Epidermal melanocyte (primary cell): ENCODE measurements around the gene KCNJ9.

Experiments
- DNase-seq: peaks from one replicate; pipeline ENCODE4 v3.0.0; 2011; ENCODE audit warnings: low spot score; ENCODE audit not compliant: insufficient read length

Gene KCNJ9

DNA sequence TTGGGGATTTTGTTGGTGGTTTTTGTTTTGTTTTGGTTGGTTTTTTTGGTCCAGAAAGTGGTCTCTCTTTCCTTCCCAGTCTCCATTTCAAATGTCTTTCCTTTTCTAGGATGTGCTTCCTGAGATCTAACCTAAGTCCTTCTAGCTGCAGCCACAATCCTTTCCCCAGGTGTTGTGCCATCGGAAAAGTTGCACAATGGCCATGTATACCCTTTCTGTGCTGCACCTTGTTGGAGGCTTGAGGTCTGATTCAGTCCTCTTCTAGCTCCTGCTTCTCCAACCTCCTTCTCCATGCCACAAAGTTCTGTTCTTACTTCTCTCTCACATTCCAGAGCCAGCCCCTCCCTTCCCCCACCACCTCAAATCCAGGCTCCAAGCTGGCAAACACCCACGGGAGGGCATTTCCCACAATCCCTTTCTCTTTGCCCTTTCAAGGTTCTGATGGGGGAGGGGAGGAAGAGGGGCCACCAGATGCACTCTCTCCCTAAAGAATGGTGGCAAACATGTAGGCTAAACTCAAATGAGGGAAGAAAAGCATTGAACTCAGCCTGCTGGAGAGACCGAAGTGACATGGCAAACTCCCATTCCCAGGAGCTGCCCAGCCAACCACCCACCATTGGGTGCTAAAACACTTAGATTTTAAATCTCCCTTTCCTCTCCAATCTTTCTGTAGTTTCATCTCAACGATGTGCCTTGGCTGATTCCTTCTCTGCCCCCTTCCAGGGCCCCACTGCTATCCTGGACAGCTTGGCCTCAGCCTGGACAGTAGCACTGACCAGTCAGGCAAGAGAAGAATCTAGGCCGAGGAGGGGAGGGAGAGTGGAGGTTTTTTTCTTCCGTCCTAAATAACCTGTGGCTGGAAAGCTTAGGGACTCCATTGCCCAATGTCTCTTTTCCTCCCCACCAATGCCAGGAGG lies 14.3 kb upstream of the KCNJ9 start:
- no peak for DNase-seq

DNA sequence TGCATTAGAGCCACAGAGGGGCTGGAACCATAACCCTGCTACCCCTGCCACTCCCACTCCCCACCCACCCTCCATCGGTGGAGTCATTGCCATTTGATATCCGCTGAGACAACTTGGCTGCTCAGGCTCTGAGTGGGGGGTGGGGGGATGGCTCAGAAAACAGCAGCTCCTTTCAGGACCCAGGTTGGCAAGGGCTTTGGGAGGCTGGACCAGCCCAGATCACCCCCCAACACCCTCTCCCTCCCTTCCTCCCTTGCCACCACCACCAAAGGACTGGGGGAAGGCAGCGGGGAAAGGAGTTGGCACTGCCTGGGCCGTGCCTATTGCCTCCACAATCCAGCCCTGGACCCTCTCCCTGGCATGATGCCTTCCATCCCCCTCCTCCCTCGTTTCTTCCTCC lies 13.1 kb upstream of the KCNJ9 start:
- no peak for DNase-seq

DNA sequence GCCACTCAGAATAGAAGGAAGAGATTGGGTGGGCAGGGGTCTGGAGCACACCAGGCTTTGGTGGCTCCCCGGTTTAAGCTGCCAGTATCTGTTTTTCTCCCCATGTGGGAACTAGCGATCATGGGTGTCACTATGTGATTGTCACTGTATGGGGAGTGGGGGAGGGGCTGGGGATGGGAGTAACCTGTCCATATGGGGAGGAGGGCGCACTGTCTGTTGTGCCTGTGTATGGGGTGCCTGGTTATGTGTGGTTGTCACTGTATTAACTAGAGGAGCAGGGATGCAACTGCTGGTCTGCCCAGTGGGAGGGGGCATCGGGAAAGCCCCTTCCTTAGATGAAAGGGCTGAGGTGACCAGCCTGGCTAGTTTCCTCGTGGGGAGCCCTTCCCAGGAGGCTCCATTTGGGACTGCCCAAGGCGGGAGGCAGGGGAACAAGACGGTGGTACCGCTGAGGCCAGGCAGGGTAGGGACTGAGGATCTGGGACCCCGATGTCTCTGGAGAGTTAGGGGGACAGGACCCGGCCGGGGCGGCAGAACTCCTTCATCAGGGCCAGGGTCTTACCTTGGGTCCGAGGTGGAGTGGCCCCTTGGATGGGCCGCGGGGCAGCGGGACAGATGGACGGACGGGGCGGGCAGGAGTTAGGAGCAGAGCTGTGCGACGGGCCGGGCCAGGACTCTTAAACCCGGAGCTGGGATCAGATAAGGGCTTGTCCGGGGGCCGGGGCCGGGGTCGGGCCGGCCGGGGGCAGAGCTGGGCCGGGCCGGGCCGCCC lies 11.7 kb upstream of the KCNJ9 start, which contains the start of gene KCNJ10:
KCNJ10 (minus strand) TSS at position 701 of the 772 bp plus-strand sequence. CDS start 27,628 bp downstream, outside the sequence.
- no peak for DNase-seq

DNA sequence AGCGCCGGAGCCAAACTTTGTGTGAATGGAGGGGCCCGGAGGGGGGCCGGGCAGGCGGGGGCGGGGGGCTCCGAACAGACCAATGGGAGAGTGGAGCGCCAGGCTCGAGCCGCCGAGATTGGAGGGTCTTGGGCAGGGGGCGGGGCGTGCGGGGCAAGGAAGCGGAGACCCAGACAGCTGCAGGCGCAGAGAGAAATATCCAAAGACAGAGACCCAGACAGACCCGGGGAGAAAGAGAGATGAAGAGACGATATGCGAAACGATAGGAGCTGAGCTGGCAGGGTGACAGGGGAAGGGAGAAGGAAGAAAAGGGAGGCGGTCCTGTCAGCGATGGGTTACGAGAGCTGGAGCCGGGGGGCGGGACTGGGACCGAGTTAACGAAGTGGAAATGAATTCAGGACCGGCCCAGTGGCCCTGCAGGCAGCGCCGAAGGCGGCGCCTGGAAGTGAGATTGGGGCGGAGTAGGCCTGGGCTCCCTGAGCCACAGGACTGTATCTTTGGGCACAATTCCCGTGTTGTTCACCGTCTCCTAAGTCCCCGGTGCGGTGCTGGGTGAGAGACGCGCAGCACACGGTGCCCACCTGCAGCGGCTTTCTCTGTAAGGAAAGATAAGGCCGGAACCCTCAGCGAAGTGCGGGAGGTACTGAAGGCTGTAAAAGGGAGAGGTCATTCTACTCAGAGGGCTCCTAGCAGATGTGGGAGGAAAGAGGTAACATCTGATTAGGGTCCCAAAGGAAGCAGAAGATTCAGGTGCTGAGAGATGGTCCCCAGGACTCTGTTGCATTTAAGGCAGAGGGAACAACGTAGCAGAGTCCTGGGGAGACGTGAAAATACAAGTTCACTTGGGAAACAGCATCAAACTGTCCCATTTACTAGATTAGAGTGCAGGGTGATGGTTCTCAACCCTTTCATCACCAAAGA lies 10.8 kb upstream of the KCNJ9 start:
- peak; percentile 52 for DNase-seq

DNA sequence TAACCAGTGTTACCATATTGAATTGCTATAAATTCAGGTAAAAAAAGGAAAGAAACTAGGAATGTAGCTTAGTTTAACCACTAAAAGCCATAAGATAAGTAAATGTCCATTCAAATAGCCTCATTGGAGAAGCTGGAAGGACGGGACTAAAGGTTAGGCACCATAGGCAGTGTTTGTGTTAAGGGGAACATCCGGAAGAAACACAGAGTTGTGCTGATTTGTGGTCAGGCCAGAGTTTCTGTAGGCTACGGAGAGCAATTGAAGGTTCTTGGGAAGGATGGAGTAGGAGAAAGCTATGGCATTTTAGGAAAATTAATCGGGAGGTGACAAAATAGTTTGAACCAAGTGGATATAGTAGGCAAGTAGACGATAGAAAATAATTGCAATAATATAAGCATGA lies 10.0 kb upstream of the KCNJ9 start:
- DNase-seq: no peak

DNA sequence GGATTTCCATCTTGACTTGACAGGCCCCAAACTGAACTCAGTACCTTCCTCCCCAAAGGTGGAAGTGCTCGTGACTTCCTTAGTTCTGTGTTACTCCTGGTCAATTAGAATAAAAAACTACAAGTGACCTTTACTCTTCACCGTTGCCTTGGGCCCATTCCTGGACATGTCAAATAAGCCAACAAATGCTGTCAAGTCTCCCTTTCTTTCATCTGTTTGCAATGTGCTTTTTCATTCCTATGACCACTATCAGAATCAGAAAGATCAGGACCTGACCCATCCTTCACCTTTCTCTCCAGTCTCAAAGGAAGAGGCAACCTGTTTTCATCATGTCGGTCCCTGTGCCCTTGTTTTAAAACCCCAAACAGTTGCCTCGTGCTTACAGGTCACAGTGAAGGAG lies 6.5 kb upstream of the KCNJ9 start:
- DNase-seq: no peak

DNA sequence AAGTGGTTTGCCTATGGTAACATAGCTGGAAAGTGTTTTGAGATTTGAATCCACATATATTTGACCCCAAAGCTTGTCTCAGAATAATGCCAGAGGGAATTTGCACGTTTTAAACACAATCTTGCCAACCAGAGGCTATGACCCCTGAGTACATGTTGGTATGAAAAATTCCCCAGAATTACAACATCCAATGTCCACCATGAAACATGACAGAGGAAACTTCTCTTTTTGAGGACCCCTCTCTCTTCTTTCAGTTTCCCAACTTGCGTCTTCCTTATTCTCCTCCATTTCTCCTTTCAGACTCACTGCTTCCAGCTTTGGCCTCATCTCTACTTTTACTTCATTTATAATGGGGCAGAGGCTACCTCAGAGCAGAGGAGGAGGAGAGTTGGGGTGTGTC lies 5.5 kb upstream of the KCNJ9 start:
- no peak for DNase-seq

DNA sequence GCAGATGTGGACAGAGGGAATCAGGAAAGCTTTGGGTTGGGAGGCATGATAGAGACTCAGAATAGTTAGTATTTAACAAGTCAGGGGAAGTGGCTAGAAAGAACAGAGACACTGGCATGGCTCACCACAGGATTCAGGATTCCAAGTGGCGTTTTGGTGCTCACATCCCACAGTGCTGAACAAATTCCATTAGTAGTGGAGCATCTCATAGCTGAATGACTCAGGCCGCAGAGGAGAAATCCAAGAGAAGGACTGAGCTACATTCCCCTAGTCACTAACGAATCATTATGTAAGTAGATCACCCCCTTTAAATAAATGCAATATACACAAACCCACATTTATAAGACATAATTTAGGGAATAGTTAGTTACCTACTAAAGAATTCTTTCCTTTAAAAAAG lies 5.0 kb upstream of the KCNJ9 start:
- no peak for DNase-seq

DNA sequence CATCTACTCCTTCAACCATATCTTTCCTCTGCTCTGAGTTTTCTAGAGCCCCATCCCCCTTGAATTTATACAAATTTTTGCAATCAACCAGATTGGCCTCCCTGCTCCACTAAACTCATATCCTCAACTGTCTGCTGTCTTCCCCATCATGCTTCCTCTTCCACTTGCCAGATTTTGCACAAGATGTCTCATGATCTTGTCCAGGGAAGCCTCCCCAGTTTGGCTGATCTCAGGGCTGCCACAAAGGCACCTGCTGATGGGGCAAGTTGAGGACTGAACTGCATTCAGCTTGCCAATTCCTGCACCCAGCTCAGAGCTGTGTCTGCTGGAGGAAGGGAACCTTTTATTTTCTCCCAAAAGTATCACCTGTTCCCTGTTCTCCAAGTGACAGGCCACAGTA lies 3.9 kb upstream of the KCNJ9 start:
- no peak for DNase-seq

DNA sequence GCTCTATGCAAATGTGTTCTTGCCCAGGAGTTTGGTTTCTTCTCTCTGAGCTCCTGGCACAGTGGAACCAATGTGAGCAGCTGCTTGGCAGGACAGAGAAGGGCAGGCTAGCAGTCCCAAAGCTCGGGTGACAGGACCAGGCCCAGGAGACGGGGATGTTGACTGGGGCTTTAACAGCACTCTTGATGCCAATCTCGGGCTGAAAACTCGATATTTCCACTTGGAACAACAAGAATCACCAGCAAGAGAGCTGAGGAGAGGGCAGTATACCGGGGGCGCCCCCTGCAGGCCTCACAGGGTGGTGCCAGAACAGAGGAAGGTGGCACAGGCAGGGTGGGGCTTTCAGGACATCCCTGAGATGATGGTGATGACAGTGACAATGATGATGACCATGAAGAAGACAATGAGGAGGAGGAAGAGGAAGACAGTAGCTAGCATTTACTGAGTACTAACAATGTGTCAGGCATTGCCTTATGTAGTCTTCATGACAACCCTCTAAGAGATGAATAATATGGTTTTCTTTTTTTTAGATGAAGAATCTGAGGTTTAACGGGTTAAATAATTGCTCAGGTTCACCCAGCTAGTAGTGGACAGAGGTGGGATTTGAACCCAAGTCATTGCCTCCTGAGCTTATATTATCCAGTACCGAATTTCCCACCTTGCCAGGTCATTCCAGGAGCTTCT lies 2.7 kb upstream of the KCNJ9 start:
- DNase-seq: peak; percentile 60

DNA sequence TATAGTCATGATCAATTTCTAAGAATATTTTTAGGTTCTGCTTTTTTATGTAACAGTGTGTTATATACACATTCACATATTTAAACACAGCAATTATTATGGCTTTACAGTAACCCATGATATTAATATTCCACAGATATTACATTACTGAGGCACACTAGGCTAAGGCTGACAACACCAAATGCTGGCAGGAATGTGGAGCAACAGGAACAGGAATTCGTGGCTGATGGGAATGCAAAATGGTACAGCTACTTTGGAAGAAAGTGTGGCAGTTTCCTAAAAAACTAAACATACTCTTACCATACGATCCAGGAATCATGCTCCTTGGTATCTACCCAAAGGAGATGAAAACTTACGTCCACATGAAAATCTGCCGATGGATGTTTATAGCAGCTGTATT lies 1.9 kb upstream of the KCNJ9 start:
- DNase-seq: no peak

DNA sequence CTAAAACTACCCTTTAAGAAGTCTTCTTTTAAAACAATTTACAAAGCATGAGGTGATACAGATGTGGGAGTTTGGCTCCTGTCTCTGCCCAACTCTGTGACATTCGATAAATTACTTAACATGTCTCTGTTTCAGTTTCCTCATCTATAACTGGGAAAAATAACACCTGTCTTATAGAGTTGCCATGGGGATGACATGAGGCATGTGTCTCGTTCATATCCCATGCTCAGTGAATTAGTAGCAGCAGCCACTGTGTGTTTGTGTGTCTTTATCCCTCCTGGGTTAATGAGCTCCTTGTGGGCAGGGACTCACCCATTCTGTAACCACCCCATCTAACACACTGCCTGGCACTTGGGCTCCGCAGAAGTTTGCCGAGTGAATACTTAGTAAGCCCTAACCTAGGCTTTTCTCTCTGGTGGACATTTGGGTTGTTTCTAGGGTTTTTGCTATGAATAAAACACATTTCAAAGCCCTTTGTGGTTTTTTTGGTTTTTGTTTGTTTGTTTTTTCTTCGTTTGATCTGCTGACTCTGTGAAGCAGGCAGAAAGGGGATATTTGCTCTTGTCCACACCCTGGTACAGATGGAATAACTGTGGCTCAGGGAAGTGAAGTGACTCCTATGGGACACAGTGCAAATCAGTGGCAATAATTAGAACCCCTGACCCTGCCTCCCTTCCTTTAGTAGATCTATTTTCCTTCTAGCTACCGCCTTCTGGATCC lies 797 bp upstream of the KCNJ9 start:
- no peak for DNase-seq

DNA sequence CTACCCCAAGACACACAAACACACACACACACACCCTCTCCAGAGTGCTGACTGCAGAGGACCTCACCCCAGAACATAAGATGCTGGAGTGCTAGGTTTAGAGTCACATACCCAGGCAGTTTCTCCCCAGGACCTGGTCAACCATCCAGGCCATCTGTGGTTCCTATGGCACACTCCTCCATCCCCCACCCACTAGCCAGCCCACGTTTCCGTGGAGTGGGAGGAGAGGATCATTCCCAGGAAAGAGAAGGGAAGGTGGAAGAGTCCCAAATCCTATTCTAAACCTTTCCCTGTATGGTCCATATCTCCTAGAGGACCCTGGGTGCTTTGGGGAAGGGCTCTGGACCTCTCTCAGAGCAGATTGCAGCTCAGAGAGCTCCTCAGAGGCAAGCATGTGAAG lies 1.1 kb downstream of the KCNJ9 start:
- no peak for DNase-seq

DNA sequence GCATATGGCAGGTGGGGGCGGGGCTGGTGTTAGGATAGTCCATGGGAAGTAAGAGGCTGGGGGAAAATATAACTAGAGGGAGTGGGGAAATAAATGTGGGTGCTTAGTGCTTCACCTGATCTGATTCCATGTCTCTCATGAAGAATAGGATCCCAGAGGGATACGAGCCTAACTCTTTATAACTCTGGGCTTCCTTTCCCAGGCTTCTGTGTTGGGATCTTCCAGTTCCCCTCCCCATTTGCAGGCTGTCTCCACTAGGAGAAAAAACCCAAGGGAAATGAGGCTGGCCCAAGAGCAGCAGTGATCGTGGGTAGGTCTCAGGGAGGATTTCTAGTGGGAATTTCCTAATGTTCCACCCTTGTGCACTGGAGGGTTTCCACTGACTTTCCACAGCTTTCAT lies 1.6 kb downstream of the KCNJ9 start:
- DNase-seq: no peak

DNA sequence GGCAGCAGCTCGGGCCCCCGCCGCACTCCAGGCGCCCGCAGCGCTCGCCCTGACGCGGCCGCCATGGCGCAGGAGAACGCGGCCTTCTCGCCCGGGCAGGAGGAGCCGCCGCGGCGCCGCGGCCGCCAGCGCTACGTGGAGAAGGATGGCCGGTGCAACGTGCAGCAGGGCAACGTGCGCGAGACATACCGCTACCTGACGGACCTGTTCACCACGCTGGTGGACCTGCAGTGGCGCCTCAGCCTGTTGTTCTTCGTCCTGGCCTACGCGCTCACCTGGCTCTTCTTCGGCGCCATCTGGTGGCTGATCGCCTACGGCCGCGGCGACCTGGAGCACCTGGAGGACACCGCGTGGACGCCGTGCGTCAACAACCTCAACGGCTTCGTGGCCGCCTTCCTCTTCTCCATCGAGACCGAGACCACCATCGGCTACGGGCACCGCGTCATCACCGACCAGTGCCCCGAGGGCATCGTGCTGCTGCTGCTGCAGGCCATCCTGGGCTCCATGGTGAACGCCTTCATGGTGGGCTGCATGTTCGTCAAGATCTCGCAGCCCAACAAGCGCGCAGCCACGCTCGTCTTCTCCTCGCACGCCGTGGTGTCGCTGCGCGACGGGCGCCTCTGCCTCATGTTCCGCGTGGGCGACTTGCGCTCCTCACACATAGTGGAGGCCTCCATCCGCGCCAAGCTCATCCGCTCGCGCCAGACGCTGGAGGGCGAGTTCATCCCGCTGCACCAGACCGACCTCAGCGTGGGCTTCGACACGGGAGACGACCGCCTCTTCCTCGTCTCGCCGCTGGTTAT lies 2.8 kb downstream of the KCNJ9 start:
- DNase-seq: no peak

DNA sequence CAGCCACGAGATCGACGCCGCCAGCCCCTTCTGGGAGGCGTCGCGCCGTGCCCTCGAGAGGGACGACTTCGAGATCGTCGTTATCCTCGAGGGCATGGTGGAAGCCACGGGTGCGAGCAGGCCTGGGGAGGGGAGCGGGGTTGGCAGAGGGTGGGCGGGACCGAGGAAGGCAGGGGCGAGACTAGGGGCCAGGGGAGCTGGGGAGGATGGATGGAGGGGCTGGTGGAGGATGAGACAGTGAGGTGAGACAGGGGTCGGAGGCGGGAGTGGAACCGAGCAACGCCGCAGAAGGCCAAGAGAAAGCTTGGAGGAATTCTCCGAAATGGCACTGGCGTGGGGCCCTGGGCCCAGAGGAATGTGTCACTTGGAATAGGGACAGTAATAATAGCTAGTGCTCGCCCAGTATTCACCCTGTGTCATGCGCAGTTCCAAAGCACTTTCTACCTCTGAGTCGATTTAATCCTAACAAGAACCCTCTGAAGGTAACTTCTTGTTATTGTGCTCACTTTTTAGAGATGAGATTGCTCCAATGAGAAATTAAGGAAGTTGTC lies 3.5 kb downstream of the KCNJ9 start:
- DNase-seq: no peak

DNA sequence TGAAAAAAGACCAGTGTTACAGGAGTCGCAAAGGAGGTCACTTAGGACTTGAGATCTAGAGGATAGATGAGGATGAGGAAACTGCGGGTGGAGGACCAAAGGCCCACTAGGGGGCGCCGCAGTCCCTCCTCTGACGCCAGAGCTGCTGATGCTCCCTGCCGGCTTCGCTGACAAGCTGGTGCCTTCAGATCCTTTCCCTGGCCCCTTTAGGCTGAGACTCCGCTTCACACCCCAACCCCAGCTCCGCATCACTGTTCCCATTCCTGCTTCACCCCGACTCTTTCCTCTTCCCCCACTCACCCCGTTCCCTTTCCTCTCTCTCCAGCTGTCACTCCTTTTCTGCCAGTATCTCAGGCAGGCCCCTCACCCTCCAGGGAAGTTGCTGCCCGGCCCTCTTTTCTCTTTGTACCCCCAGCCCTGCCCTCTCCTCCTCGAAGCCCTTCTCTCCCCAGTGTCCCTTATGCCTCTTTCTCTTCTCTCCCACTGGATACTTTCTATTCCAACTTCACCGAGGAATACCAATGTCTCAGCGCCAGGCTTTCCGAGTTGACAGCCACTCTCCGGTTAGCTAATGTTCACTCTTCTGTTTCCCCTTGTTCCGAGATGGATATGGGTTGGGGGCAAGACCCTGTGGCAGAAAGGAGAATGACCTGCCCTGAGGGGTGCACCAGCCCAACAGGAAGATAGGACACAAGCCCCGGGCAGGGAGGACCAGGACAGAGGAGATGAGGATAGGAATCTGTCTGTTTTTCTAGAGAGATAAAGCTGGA lies 4.5 kb downstream of the KCNJ9 start:
- peak; percentile 97 for DNase-seq

DNA sequence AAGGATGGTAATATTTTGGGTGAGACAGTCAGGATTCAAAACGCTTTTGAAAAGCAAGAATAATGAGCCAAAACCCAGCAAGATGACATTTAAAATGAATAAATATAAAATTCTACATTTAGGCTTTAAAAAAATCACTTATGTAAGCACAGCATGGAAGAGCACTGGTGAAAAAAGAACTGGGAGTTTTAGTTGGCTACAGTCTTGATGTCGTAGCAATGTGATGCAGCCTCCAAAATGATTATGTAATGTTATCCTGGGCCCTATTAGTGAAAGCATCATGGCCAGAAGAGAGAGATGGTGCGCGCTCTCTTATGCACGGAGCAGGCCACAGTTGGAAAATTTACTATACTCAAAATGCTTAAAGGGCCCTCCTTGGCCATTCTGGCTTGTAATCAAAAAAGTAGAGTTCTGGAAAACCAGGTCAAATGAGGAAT lies 5.1 kb downstream of the KCNJ9 start:
- no peak for DNase-seq
